GM21515 (cell line): ENCODE measurements around the gene CDCP1.

Experiments used
- ATAC-seq: cut with Tn5 transposase; IDR thresholded peaks from one replicate; pipeline ENCODE4 v1.9.1; 2021; ENCODE audit not compliant: unreplicated experiment

Gene CDCP1

DNA sequence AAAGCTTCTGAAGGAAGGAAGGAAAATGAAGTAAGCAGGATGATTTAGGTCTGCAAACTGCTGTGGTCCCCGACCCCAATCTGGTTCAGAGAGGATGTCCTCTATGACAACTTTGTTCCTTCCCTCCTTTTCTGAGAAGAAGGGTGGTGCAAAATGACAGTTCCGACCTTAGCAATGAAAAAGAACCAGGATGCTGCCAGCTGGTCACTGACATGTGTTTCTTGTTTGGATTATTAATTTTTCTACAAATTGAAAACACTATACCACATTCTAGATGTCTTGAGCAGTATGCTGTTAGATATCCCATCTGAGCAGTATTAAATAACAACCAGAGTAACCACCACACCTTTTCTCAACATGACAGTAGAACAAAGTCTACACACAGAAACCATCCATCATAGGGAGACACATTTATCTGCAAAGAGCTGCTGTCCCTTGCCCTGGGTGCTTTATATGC lies 27.5 kb downstream of the CDCP1 start:
- no peak for ATAC-seq

GRCh38 chr3:45116350-45116749 lies 29.8 kb downstream of the CDCP1 start:
- no peak for ATAC-seq

DNA sequence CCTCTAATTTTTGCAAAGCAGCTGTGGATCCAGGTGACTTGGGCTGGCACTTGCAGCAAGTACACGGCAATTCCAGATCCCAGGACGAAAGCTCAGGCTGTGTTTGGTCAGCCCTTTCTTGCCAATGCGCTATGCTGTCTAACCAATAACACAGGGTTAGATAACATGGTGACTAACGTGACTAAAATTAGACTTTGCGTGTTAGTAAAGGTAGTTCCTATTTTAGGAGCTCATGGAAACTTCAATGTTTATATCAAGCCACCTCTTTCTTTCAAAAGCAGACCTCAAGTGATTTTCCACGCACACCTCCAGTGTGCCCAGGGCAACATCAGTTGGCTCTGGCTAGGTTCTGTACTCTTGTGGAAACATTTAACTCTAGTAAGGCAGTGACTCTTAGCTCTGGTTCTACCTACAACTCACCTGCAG lies 32.5 kb downstream of the CDCP1 start:
- ATAC-seq: no peak

GRCh38 chr3:45112939-45113338 lies 33.2 kb downstream of the CDCP1 start:
- ATAC-seq: no peak

- ATAC-seq: no peak
Measured at GRCh38 chr3:45110509-45110833, 35.7 kb downstream of the CDCP1 start.

DNA sequence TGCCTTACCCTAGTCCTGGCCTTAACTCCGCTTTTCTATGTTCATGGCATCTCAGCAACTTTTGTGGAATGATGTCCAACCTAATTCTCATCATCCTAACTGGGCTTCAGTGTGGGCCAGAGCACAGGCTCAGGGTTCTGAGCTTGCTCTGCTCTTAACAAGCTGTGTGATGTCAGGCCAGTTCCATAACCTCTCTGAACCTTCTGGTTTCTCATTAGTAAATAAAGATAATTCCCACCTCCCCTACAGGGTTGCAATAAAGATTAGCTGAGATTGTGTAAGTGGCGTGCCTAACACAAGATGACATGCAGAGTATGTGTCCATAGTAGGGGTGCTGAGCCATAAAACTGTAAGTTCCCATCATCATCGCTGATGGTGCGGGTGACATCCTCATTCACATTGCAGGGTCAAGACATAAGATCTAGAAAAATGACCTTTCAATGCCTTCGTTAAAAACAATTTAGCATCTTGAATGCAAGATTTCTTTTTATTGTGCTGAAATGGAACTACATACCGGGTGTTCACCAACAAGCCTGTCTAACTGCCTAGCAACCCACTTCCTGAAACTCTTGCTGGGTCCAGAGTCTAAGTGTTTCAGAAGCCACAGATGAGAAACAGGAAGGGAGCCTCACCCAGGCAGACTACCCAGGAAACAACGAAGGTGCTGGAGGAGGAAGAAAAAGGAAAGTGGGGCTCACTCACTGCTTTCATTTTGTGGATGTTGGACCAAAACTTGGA lies 36.2 kb downstream of the CDCP1 start:
- ATAC-seq: no peak

GRCh38 chr3:45106874-45107273 lies 39.3 kb downstream of the CDCP1 start:
- ATAC-seq: no peak

DNA sequence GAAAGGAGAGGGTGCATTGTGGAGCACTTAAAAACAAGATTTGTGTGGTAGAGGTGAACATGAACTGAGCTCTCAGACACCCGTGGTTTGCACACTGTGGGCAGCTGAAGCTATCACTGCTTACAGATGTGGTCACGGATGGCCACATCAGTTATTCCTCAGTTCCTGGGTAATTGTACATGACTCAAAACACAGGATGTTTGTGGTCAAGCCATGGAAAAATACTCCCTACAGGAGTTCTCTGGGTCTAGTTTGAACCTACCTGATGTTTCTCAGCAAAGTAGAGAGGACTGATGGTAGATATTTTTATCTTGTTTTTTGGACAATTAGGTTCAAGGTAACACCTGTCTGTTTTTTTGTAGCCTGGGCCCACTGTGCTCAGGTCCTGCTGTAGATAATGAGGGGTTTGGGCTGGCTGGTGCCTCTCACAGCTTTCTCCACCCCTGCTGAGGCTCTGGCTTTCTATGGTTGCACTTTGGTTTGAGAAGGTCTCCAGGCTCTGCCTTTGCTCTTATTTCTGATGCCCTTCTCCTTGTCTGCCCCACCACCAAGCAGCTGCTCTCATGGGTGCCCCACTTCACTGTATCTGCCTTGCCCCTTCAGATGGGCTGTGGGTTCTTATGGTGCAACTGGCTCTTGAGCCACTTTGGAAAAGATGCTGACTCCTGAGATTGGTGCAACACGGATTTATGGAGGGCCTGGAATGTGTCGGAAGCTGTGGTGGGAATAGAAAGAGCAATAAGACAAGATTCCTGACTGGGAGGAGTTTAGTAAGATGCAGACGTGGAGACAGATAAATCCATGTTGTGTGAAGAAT lies 40.1 kb downstream of the CDCP1 start:
- no peak for ATAC-seq

DNA sequence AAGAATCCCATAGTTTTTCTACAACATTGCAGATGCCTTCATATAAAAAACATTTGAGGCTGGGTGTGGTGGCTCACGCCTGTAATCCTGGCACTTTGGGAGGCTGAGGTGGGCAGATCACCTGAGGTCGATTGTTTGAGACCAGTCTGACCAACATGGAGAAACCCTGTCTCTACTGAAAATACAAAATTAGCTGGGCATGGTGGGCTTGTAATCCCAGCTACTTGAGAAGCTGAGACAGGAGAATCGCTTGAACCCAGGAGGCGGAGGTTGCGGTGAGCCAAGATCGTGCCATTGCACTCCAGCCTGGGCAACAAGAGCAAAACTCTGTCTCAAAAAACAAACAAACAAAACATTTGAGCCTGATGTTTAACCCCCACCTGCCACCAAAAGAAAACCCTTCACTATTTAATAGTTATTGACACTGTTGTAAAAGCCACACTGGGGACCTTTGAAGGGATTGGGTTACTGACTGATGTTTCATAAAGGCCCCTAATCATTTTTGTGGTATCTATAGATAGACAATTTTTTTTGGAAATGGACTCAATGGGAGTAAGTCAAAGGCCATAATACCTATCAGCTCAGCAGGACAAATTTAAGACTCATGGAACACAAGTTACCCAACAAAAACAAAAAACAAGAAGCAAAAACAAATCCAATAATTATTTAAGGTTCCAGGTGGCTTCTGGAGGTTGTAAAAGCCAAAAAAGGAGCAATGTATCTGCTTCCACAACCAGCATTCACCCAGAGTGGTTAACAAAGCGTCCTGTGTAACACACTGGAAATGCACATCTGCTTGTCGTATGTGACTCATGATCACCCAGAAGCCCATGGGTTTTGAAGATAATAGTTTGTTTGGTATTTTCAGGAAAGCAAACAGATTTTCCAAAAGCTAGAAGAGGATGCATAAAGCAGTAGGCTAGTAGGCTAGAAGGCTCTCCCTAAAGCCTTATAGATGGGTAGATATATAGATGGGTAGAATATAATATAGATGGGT lies 41.2 kb downstream of the CDCP1 start:
- ATAC-seq: no peak

DNA sequence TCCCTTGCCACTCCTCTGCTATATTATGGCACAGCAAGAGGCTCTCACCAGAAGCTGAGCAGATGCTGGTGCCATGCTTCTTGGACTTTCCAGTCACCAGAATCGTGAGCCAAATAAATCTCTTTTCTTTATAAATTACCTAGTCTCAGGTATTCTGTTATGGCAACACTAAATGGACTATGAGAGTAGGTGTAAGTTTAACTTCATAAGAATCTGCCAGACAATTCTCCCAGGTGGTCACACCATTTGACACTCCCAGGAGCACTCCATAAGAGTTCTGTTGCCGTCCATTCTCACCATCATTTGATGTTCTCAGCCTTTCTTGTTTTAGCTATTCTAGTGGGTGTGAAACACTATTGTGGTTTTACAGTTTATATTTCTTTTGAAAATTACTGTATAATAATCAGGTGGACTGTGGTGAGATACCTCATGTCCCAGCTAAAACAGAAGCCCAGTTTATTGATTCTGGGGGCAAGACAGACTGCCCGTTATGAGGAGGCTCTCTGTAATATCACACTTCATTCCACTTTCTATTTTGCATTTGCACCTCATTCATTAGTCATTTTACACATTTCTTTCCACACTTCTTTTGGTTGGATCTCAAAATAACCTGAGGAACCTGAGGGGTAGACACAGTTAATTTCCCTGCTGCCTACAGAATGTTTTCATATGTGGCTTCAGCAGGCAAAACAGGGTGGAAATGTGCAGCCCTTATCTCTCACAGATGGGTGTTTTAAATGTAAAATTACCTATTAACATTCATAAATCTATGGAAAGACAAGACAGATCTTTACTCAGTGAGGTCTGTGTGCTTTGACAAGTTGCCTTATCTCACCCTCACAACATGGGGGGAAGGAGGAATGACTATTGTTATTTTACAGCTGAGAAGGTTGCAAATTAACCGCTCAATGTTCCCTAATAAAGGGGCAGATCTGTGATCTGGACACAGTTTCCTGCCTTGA lies 42.1 kb downstream of the CDCP1 start:
- ATAC-seq: no peak

- no peak for ATAC-seq
Measured at GRCh38 chr3:45103334-45103733, 42.8 kb downstream of the CDCP1 start.

GRCh38 chr3:45100981-45101407 lies 45.2 kb downstream of the CDCP1 start:
- no peak for ATAC-seq

DNA sequence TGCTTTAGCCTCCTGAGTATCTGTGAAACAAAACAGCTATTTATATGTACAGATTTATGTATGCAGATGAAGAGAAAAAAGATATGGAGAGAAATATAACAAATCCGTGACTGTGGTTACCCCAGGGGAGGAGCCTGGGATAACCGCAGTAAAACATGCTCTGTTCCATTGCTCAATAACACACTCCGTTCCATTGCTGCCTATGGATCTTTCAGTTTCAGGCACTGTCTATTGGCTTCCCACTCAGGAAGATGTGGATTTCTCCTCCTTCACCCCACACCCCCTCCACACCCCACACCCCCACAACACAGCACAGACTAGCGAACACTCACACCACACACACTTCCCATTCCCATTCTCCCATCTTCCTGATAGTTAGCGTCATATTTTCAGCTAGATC lies 47.9 kb downstream of the CDCP1 start:
- ATAC-seq: no peak

- ATAC-seq: no peak
Measured at GRCh38 chr3:45097296-45097883, 48.8 kb downstream of the CDCP1 start.

GRCh38 chr3:45095916-45096526 lies 50.2 kb downstream of the CDCP1 start:
- no peak for ATAC-seq

- ATAC-seq: no peak
Measured at GRCh38 chr3:45093176-45093575, 53.0 kb downstream of the CDCP1 start.

DNA sequence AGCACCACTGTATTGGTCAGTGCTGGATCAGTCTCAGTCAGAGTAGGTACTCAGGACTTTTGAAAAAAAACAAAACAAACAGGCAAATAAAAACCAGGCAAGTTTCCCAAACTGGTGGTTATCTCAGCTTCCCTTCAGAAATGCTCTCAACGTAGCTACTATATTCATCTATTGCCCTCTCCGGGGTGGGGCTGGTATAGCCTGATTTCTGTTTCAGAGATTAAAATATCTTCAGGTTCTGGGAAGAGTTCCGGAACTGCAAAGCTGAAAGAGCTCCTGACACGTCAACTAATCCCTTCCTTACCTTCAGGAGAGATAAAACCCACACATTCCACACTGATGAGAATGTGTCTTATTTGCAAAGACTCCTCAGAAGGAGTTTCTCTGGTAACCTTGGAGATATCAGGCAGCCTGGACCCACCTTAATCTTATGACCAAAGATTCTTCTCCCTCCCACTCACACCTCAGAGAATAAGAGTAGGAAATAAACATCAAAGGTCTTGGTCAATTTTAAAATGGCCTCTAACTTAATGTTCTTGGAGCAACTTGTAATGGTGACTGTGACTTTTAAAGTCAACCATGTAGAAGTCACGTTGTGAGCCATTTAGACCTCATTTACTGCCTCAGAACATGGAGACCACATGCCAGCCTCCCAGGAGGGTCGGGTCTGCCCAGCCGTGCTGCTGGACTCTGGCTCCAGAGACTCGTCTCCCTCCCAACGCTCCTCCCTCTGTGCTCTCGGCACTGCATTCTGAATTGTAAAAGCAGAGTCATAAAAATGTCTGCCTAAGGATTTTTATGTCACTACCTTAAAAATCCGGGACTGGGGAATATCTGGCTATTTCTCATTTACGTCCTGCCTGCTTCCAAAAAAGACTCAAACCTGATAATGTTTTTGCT lies 53.8 kb downstream of the CDCP1 start:
- ATAC-seq: no peak

DNA sequence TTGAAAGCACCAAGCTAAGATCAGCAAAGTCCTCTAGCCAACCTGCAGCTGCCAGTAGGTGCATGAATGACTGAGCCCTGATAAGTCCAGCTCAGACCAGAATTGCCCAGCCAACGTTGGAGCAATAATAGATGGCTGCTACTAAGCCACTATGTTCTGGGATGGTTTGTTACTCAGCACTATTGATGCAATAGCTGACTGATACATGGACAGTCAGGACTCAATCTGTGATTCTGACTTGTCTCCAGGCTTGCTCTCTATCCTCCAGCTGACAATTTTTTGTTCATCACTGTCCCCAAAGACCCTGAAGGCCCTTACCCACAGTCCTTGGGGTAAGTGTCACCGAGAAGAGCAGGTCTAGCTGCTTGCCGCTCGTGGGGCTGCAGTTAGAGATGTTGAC lies 55.3 kb downstream of the CDCP1 start:
- ATAC-seq: no peak
